Central memory CD8-positive, alpha-beta T cell (primary cell): ENCODE results near the gene JUP.

ENCODE experiments used
- ATAC-seq: fragments of 150-1000 bp; cut with Tn5 transposase; replicated peaks from 2 replicates; pipeline ENCODE4 v1.10.0; 2022; ENCODE audit warnings: mild to moderate bottlenecking, moderate FRiP score, moderate number of reproducible peaks; ENCODE audit not compliant: poor library complexity, severe bottlenecking; ENCODE audit errors: extremely low read depth
- DNase-seq, 2 donors: peaks; one replicate each; pipeline ENCODE4 v3.0.0; 2021; ENCODE audit warnings: low spot score in 2 of 2
- H3K27ac Mint-ChIP-seq: one replicate; pipeline ENCODE4 v1.8.0; 2022; ENCODE audit warnings: low read depth, mild to moderate bottlenecking, moderate library complexity, mixed read lengths
- H3K27me3 Mint-ChIP-seq: one replicate; pipeline ENCODE4 v1.8.0; 2022; ENCODE audit warnings: mixed read lengths
- H3K36me3 Mint-ChIP-seq: one replicate; pipeline ENCODE4 v1.8.0; 2022; ENCODE audit warnings: mild to moderate bottlenecking, moderate library complexity, mixed read lengths; ENCODE audit not compliant: insufficient read depth
- H3K4me1 Mint-ChIP-seq: one replicate; pipeline ENCODE4 v1.8.0; 2022; ENCODE audit warnings: mixed read lengths
- H3K4me3 Mint-ChIP-seq: one replicate; pipeline ENCODE4 v1.8.0; 2022; ENCODE audit warnings: mild to moderate bottlenecking, moderate library complexity, mixed read lengths
- H3K9me3 Mint-ChIP-seq: one replicate; pipeline ENCODE4 v1.8.0; 2022; ENCODE audit warnings: mixed read lengths

JUP gene

DNA sequence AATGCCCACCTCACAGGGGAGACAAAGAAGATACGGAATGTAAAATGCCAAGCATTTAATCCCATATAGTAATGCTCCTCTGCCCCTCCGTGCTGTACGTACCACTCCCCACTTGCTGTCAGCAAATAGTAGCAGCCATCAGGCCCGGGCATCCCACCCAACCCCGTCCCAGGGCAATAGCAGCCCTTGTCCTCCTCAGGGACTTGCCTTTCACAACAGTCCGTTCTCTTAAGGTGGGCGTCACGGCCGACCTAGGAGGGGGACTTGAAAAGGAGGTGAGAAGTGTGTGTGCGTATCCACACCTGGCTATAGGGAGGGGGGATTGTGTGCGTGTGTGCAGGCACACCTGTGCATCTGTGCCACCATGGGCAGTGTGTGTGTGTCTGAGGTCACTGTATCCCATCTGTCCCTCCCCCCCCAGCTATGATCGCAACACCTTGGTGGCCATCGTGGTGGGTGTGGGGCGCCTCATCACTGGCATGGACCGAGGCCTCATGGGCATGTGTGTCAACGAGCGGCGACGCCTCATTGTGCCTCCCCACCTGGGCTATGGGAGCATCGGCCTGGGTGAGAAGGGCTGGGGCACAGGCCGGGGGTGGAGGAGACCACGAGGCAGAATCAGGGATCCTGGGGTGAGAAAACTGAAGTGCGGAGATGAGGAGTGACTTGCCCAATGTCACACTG, 30.3 kb upstream of the JUP start:
- H3K27me3 Mint-ChIP-seq: peaks cover 19% of the 10 kb centered on the region
- ATAC-seq (no peak), DNase-seq (no peak)
- H3K4me3 Mint-ChIP-seq: no peak overlapping the region
- peaks cover 12% of the 10 kb centered on the region for H3K4me1 Mint-ChIP-seq
- no peak overlapping the region for H3K27ac Mint-ChIP-seq
- no peaks in the 10 kb centered on the region for H3K9me3 Mint-ChIP-seq
- H3K36me3 Mint-ChIP-seq: peaks cover 4% of the 10 kb centered on the region

GRCh38 chr17:41814195-41814594, 27.7 kb upstream of the JUP start:
- ATAC-seq (no peak), DNase-seq (no peak)
- H3K4me1 Mint-ChIP-seq: peaks cover 29% of the 10 kb centered on the region
- H3K4me3 Mint-ChIP-seq: peak overlapping the region; percentile 38
- H3K27ac Mint-ChIP-seq: no peak overlapping the region
- H3K9me3 Mint-ChIP-seq: no peaks in the 10 kb centered on the region
- peaks cover 8% of the 10 kb centered on the region for H3K36me3 Mint-ChIP-seq
- H3K27me3 Mint-ChIP-seq: peaks cover 9% of the 10 kb centered on the region

DNA sequence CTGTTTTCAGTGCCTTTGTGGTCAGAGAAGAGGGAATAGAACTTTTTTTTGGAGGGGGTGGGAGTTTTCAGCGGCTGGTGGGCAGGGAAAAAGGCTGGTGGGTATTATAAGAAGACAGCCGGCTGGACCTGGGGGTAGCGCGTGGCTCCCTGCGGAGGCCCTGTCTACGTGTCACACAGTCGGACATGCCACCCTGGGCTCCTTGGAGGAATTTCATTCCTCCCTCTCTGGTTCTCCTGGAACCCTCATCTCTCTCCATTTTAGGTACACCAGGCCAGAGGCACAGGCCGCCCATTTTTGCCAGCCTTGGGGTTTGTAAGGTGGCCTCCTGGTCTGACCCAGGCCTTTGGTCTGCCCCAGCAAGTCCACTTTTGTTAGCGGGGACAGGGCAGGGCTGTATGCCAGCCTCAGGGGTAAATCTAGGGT, 27.2 kb upstream of the JUP start:
- Mint-ChIP-seq H3K4me1 (peaks cover 29% of the 10 kb centered on the region), H3K36me3 (peaks cover 8% of the 10 kb centered on the region), H3K9me3 (no peaks in the 10 kb centered on the region), H3K27ac (peak overlapping the region; percentile 36), H3K4me3 (peak overlapping the region; percentile 98), H3K27me3 (peaks cover 9% of the 10 kb centered on the region)
- ATAC-seq: no peak
- DNase-seq: no peak

DNA sequence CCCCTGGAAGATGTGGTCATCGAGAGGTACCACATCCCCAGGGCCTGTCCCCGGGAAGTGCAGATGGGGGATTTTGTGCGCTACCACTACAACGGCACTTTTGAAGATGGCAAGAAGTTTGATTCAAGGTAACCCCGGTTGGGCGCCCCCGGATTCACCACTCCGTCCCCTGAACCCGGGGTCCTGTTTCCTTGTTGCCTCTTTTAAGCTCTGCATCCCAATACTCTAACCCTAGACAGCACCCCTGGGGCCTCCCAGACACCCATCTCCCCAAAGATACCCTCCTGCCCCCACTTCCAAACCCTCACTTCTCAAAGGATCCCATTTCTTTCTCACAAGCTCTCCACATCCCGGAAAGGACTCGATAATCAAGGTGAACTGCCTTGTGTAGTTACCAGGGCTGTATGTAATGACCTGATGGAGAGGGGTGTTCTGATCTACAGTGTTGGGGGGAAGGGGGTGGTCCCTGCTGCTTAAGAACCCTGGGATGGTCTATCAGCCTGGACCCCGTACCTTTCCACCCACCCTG, 26.7 kb upstream of the JUP start:
- peak overlapping the region; percentile 98 for H3K4me3 Mint-ChIP-seq
- peaks cover 29% of the 10 kb centered on the region for H3K4me1 Mint-ChIP-seq
- peaks cover 8% of the 10 kb centered on the region for H3K36me3 Mint-ChIP-seq
- peak overlapping the region; percentile 36 for H3K27ac Mint-ChIP-seq
- ATAC-seq: no peak
- no peaks in the 10 kb centered on the region for H3K9me3 Mint-ChIP-seq
- no peak for DNase-seq
- peaks cover 4% of the 10 kb centered on the region for H3K27me3 Mint-ChIP-seq

DNA sequence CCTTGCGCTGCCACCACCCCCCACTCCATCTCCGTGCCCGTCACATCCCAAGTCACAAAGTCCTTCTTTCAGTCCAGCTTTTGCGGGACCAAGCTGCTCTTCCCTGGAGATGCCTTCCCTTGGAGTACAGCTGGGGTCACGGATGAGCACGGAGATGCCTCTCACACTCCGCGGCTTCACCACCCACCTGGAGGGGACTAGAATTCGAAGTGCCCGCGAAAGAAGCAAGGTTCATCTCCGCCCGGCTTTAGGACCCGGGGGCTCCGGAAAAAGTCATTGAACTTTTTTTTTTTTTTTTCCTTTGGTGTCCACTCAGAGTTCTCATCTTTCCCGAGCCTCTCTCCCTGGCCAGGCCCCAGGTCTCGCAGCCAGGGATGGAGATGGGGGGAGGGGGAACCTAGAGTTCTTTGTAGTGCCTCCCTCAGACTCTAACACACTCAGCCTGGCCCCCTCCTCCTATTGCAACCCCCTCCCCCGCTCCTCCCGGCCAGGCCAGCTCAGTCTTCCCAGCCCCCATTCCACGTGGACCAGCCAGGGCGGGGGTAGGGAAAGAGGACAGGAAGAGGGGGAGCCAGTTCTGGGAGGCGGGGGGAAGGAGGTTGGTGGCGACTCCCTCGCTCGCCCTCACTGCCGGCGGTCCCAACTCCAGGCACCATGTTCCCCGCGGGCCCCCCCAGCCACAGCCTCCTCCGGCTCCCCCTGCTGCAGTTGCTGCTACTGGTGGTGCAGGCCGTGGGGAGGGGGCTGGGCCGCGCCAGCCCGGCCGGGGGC, 26.1 kb upstream of the JUP start, which contains the start of gene FKBP10:
TSS of gene FKBP10 (plus strand) at position 624 of the 771 bp plus-strand sequence. CDS start at position 655, 31 bp downstream.
- H3K27ac Mint-ChIP-seq: peak within 1 kb of the TSS; percentile 36
- H3K4me1 Mint-ChIP-seq: peaks cover 29% of the 10 kb centered on the region
- H3K4me3 Mint-ChIP-seq: peak within 1 kb of the TSS; percentile 98
- no peaks in the 10 kb centered on the region for H3K27me3 Mint-ChIP-seq
- peaks cover 8% of the 10 kb centered on the region for H3K36me3 Mint-ChIP-seq
- no peaks in the 10 kb centered on the region for H3K9me3 Mint-ChIP-seq
- DNase-seq: peak; percentile 23 to 26
- ATAC-seq: peak; percentile 22

GRCh38 chr17:41811549-41812380, 25.3 kb upstream of the JUP start, which contains the start of gene P3H4:
Gene P3H4, minus strand, starts transcription at chr17:41811949. Its CDS starts 34 bp downstream, at chr17:41811915.
- H3K27ac Mint-ChIP-seq: no peak within 1 kb of the TSS
- peak within 1 kb of the TSS; percentile 98 for H3K4me3 Mint-ChIP-seq
- H3K36me3 Mint-ChIP-seq: peaks cover 8% of the 10 kb centered on the region
- H3K9me3 Mint-ChIP-seq: no peaks in the 10 kb centered on the region
- peak; percentile 63 to 64 for DNase-seq
- peak; percentile 91 for ATAC-seq
- H3K27me3 Mint-ChIP-seq: no peaks in the 10 kb centered on the region
- H3K4me1 Mint-ChIP-seq: peaks cover 29% of the 10 kb centered on the region

DNA sequence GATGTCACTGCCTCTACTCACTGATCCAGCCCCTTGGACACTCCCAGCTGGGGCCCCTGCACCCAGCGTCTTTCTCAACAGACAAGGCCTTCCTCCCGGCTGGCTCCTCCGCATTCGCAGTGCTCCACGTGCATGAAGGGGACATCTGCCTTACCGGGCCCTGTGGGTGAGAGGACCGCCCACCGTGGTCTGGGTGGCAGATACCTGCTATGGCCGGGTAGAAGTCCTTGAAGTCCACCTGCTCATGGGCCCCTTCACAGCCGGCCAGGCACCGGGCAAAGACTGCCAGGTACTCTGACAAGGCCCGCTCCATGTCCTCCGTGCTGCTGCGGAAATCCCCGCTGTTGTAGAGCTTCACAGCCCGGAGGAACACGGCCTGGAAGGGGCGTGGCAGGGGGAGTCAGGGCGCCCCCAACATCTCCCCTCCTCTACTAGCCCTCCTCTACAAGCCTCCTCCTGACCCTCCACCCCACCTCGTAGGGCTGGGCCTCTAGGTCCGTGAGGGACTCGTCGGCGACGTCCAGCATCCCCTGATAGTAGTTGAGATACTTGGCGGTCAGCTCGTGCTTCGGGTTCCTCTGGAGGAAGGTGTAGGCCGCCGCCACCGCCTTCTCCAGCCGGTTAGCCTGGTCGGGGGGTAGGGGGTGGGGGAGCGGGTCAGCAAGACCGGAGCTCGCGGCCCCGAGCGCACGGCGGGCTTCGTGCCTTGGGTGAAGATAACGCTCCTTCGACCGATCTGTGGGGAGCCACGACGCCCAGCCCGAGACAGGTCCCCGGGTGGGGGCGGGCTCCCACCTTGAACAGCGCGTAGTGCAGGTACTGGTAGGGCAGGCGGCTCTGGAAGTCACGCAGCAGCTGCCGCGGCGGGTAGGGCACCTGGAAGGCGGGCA, 24.4 kb upstream of the JUP start:
- peaks cover 29% of the 10 kb centered on the region for H3K4me1 Mint-ChIP-seq
- ATAC-seq: peak; percentile 34
- peaks cover 8% of the 10 kb centered on the region for H3K36me3 Mint-ChIP-seq
- H3K4me3 Mint-ChIP-seq: peak overlapping the region; percentile 98
- no peaks in the 10 kb centered on the region for H3K27me3 Mint-ChIP-seq
- H3K27ac Mint-ChIP-seq: no peak overlapping the region
- no peak for DNase-seq
- no peaks in the 10 kb centered on the region for H3K9me3 Mint-ChIP-seq

- H3K9me3 Mint-ChIP-seq: no peaks in the 10 kb centered on the region
- DNase-seq (no peak), ATAC-seq (no peak)
- H3K27me3 Mint-ChIP-seq: no peaks in the 10 kb centered on the region
- H3K27ac Mint-ChIP-seq: peak overlapping the region; percentile 49
- no peak overlapping the region for H3K4me3 Mint-ChIP-seq
- peaks cover 17% of the 10 kb centered on the region for H3K4me1 Mint-ChIP-seq
- H3K36me3 Mint-ChIP-seq: peaks cover 5% of the 10 kb centered on the region
These were observed 20.4 kb upstream of the JUP start for GRCh38 chr17:41806685-41807445.

DNA sequence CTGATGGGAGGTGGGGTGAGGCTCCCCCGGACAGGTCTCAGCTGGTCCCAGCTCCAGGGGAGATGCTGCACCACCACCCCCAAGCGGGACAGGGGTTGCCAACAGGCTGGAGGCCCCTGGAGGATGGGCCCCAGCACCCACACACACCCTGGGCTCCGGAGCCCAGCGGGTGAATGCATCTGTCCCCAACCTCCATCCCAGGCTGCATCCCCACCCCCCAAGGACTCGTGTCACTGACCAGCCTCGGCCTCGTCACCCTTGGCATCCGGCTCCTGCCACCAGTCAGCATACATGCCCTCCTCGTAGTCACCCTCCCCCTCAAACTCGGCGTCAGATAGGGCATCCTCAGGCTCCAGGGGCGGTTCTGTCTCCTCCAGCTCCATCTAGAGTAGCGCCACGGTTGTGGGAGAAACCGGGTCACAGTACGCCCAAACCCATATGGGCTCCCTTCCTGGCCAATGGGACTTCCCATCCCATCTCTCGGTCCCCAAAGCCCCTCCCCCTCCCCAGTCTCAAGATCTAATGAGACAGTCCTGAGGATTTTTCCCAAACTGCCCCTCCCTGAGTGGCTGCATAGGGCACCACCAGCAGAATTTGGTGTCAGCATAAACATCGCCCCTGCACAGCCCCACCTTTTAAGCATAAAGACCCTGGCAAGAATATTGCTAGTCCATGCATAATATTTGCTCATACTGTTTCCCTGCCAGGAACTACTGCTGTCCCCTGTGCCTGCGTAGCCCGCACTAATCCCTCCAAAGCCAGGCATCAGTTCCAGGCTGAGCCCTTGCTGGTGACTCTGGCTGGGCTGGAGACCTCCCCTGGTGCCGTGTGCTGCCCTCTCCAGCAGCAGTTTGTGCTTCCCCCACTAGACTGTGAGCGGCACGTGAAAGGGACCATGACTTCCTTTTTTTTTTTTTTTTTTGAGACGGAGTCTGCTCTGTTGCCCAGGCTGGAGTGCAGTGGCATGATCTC, 16.8 kb upstream of the JUP start:
- no peaks in the 10 kb centered on the region for H3K27me3 Mint-ChIP-seq
- no peak overlapping the region for H3K27ac Mint-ChIP-seq
- peaks cover 1% of the 10 kb centered on the region for H3K36me3 Mint-ChIP-seq
- ATAC-seq: no peak
- no peak for DNase-seq
- no peaks in the 10 kb centered on the region for H3K9me3 Mint-ChIP-seq
- H3K4me3 Mint-ChIP-seq: no peak overlapping the region
- H3K4me1 Mint-ChIP-seq: peaks cover 6% of the 10 kb centered on the region
